ENCODE results near the gene AGT.

- no peak for TF ChIP-seq CTCF (IDR thresholded peaks at IDR 0.05)
- no peak for TF ChIP-seq POLR2AphosphoS5 (IDR thresholded peaks at IDR 0.05)
Observed at GRCh38 chr1:230679192-230679591, 34.7 kb downstream of the AGT start.
